IPS-NIHi7 (cell line): Measurements from ENCODE around the gene LARGE1.

Experiments
- DNase-seq: peaks from one replicate; pipeline ENCODE4 v3.0.0; 2012; ENCODE audit warnings: mixed read lengths; ENCODE audit errors: extremely low spot score

LARGE1 gene

GRCh38 chr22:33427461-33427860 lies 492.8 kb downstream of the LARGE1 start:
- no peak for DNase-seq

- DNase-seq: no peak
Measured at GRCh38 chr22:33426451-33426850, 493.8 kb downstream of the LARGE1 start.

GRCh38 chr22:33421859-33422258 lies 498.4 kb downstream of the LARGE1 start:
- DNase-seq: no peak

GRCh38 chr22:33418484-33418883 lies 501.8 kb downstream of the LARGE1 start:
- no peak for DNase-seq

- DNase-seq: no peak
Measured at GRCh38 chr22:33415401-33415800, 504.9 kb downstream of the LARGE1 start.

GRCh38 chr22:33409079-33409478 lies 511.2 kb downstream of the LARGE1 start:
- DNase-seq: peak; percentile 31

- DNase-seq: no peak
Measured at GRCh38 chr22:33405194-33405593, 515.1 kb downstream of the LARGE1 start.

GRCh38 chr22:33404723-33405122 lies 515.6 kb downstream of the LARGE1 start:
- no peak for DNase-seq

- DNase-seq: no peak
Measured at GRCh38 chr22:33402325-33402724, 518.0 kb downstream of the LARGE1 start.

- DNase-seq: no peak
Measured at GRCh38 chr22:33401291-33401690, 519.0 kb downstream of the LARGE1 start.

- DNase-seq: no peak
Measured at GRCh38 chr22:33400891-33401290, 519.4 kb downstream of the LARGE1 start.

GRCh38 chr22:33400061-33400840 lies 520.0 kb downstream of the LARGE1 start:
- no peak for DNase-seq

GRCh38 chr22:33397381-33397907 lies 522.8 kb downstream of the LARGE1 start:
- DNase-seq: no peak

GRCh38 chr22:33393432-33393831 lies 526.8 kb downstream of the LARGE1 start:
- DNase-seq: no peak

GRCh38 chr22:33391298-33391697 lies 529.0 kb downstream of the LARGE1 start:
- DNase-seq: no peak

GRCh38 chr22:33389936-33390335 lies 530.3 kb downstream of the LARGE1 start:
- DNase-seq: no peak

- DNase-seq: no peak
Measured at GRCh38 chr22:33386270-33386669, 534.0 kb downstream of the LARGE1 start.

- no peak for DNase-seq
Measured at GRCh38 chr22:33385611-33386010, 534.7 kb downstream of the LARGE1 start.

GRCh38 chr22:33382436-33382835 lies 537.8 kb downstream of the LARGE1 start:
- DNase-seq: no peak

- DNase-seq: no peak
Measured at GRCh38 chr22:33381531-33382406, 538.5 kb downstream of the LARGE1 start.

- no peak for DNase-seq
Measured at GRCh38 chr22:33380789-33381530, 539.3 kb downstream of the LARGE1 start.

- DNase-seq: no peak
Measured at GRCh38 chr22:33379836-33380235, 540.4 kb downstream of the LARGE1 start.
